Testis (tissue), 3 donors: ENCODE measurements around the gene PPP1R10. TPM values are rescaled to one million over a fixed set of nuclear protein-coding genes. Genes with fewer than 3 reads are reported as not detected.

Experiments
- DNase-seq: peaks from one replicate; pipeline ENCODE4 v3.0.0-alpha.2; 2019
- H3K27ac ChIP-seq, 2 donors: fragments of 200-600 bp; sonication (generic); one replicate each; pipeline ENCODE4 v1.5.1; 2019
- H3K27me3 ChIP-seq: fragments of 200-600 bp; sonication (generic); one replicate; pipeline ENCODE4 v1.5.1; 2019
- H3K36me3 ChIP-seq: fragments of 200-600 bp; sonication (generic); one replicate; pipeline ENCODE4 v1.5.1; 2017; ENCODE audit warnings: low read depth; ENCODE audit errors: missing control alignments
- H3K4me1 ChIP-seq: fragments of 200-600 bp; sonication (generic); one replicate; pipeline ENCODE4 v1.5.1; 2019
- H3K4me3 ChIP-seq, 2 donors: fragments of 200-600 bp; sonication (generic); one replicate each; pipeline ENCODE4 v1.5.1; 2017 to 2019
- H3K9me3 ChIP-seq: fragments of 200-600 bp; sonication (generic); one replicate; pipeline ENCODE4 v1.5.1; 2017
- CTCF ChIP-seq, 3 experiments: fragments of 450-650 bp in 2 of 3; fragments of 200-600 bp in 1 of 3; sonication (generic) in 1 of 3; IDR thresholded peaks; one replicate each; pipeline ENCODE4 v1.5.1; 2016 to 2019; ENCODE audit warnings: antibody characterized with exemption in 3 of 3, mild to moderate bottlenecking in 2 of 3, moderate library complexity in 1 of 3
- POLR2A ChIP-seq: fragments of 450-650 bp; IDR thresholded peaks from one replicate; pipeline ENCODE4 v1.6.1; 2017; ENCODE audit warnings: antibody characterized with exemption, mild to moderate bottlenecking, moderate library complexity
- WGBS, 2 donors: methylation state at CpG; one replicate each; pipeline ENCODE4 v1.1.5; 2018; 5-methylcytosine and 5-hydroxymethylcytosine counted together
- intact Hi-C: fragments of 100-400 bp; cut with DNase I; formaldehyde crosslinking; loops from one replicate; pipeline ENCODE4 v1.15.1; 2023; ENCODE audit warnings: low total_unique reads
- polyA plus RNA-seq: library from polyadenylated mRNA; stranded (reverse); fragments of 350-450 nt; fragmentation: Illumina TruSeq; extraction: RNeasy Lipid Tissue Mini Kit (QIAGEN cat#74804); gene quantifications from one replicate; pipeline ENCODE4 v1.2.3, GENCODE V29; 2014; ENCODE audit warnings: low read depth, low replicate concordance; ENCODE audit not compliant: insufficient read depth
- total RNA-seq, 2 donors: library from RNA; depleted of rRNA; stranded (reverse); fragments of >200 nt; gene quantifications; one replicate each; pipeline ENCODE4 v1.2.3, GENCODE V29; 2016

PPP1R10 gene
- total and polyA plus RNA-seq, 3 donors from 2014 or later: 47.4 to 72.7 (median 50.8) TPM

GRCh38 chr6:30568245-30568644, 48.8 kb downstream of the PPP1R10 start:
- Histone ChIP-seq H3K9me3 (no peaks in the 10 kb centered on the region), H3K27ac (no peak overlapping the region), H3K36me3 (no peaks in the 10 kb centered on the region), H3K4me3 (no peak overlapping the region), H3K4me1 (peaks cover 14% of the 10 kb centered on the region), H3K27me3 (no peaks in the 10 kb centered on the region)
- TF ChIP-seq POLR2A (no peak), CTCF (IDR thresholded peaks at IDR 0.05) (no peak)
- intact Hi-C loops: no loop called here
- no peak for DNase-seq
- WGBS, 2 donors: 58 to 62% methylated on average over 3 of the region's 3 CpGs

GRCh38 chr6:30565772-30566171, 51.3 kb downstream of the PPP1R10 start:
- no peak for DNase-seq
- no peaks in the 10 kb centered on the region for H3K36me3 ChIP-seq
- intact Hi-C loops: no loop called here
- H3K27me3 ChIP-seq: no peaks in the 10 kb centered on the region
- no peak overlapping the region for H3K4me3 ChIP-seq
- no peaks in the 10 kb centered on the region for H3K4me1 ChIP-seq
- H3K9me3 ChIP-seq: no peaks in the 10 kb centered on the region
- TF ChIP-seq CTCF (IDR thresholded peaks at IDR 0.05): no peak
- TF ChIP-seq POLR2A: no peak
- no peak overlapping the region for H3K27ac ChIP-seq

GRCh38 chr6:30564114-30564513, 52.9 kb downstream of the PPP1R10 start:
- H3K4me1 ChIP-seq: no peaks in the 10 kb centered on the region
- H3K36me3 ChIP-seq: no peaks in the 10 kb centered on the region
- no peak overlapping the region for H3K4me3 ChIP-seq
- WGBS, 2 donors: 94 to 96% methylated on average over 1 of the region's 1 CpG
- H3K27me3 ChIP-seq: no peaks in the 10 kb centered on the region
- no peak overlapping the region for H3K27ac ChIP-seq
- no peak for TF ChIP-seq CTCF (IDR thresholded peaks at IDR 0.05)
- no peak for DNase-seq
- intact Hi-C loops: no loop called here
- no peaks in the 10 kb centered on the region for H3K9me3 ChIP-seq

DNA sequence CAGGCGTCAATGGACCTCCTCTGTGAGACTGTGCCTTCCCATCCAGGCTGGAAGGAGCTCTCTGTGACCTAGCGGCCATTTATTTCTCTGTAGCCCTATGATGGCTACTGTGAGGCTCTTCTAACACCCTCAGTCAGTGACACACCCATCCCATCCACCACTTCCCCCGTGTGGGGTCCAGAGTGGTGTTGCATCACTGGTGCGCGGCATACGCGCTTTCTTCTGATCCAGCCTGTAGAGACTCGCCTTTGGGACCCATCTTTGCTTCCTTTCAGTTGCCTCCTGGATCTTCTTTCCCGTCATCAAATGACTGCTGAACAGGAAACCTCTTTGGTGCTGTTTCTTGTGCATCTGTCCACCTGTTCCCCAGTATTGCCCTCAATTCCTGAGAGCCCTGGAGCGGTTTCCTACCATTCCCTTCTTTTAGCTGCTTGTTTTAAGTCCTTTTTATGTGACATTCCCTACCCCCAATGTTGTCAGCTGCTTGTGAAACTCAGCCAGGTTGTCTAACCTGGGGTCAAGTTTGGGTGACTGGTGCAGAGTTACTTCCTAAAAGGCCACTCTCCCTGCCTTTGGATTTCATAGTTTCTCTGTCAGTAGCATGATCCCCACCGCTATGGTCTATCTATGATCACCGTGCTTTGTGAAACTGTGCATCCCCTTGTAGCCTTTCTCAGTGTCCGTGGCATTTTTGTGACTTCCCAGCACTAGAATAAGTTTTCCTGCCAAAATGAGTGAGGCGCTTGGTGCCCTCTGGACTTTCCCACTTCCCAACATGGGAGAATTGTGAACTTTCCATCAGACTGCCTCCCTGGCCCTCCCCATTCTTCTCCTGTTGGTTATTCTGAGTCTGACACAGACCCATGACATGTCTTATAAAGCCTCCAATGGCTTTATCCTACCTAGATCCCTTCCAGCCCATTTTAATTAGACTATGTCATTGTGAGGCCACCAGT, 54.3 kb downstream of the PPP1R10 start:
- H3K36me3 ChIP-seq: no peaks in the 10 kb centered on the region
- WGBS, 2 donors: 91 to 94% methylated on average over 14 of the region's 14 CpGs
- no peak overlapping the region for H3K27ac ChIP-seq
- intact Hi-C loops: no loop called here
- no peaks in the 10 kb centered on the region for H3K9me3 ChIP-seq
- no peak for DNase-seq
- H3K27me3 ChIP-seq: no peaks in the 10 kb centered on the region
- H3K4me3 ChIP-seq: no peak overlapping the region
- TF ChIP-seq POLR2A (no peak), CTCF (IDR thresholded peaks at IDR 0.05) (no peak)
- H3K4me1 ChIP-seq: peaks cover 9% of the 10 kb centered on the region

DNA sequence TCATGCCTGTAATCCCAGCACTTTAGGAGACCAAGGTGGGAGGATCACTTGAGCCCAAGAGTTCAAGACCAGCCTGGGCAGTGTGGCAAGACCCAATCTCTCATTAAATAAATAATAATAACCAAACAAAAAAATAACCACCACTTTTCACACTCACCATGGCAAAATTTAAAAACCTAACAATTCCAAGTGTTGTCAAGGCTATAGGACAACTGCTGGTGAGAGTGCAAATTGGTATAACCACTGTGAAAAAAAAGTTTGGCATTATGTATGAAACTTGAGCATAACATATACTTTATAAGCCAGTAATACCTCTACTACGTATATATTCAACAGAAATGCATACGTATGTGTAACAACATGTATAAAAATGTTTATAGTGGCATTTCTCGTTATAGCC, 56.1 kb downstream of the PPP1R10 start:
- no peaks in the 10 kb centered on the region for H3K36me3 ChIP-seq
- no peaks in the 10 kb centered on the region for H3K27me3 ChIP-seq
- no peak overlapping the region for H3K27ac ChIP-seq
- peaks cover 11% of the 10 kb centered on the region for H3K4me1 ChIP-seq
- no peak for DNase-seq
- H3K9me3 ChIP-seq: no peaks in the 10 kb centered on the region
- 91 to 97% methylated on average over 3 of the region's 3 CpGs for WGBS, 2 donors
- TF ChIP-seq CTCF (IDR thresholded peaks at IDR 0.05) (no peak), POLR2A (no peak)
- no peak overlapping the region for H3K4me3 ChIP-seq
- intact Hi-C loops: no loop called here
